Motor neuron (in vitro differentiated cells): ENCODE data around the gene FMO3. TPM values are rescaled to one million over a fixed set of nuclear protein-coding genes. Genes with fewer than 3 reads are reported as not detected.
A peak's percentile ranks its signal among the peaks of the same experiment; 100 is the strongest.

ENCODE experiments used
- ATAC-seq, 8 experiments: fragments of 200-7000 bp; cut with Tn5 transposase; replicated peaks in 6 of 8; 2 replicates each; pipeline ENCODE4 v1.8.0; 2021; ENCODE audit warnings: mild to moderate bottlenecking in 8 of 8, moderate library complexity in 8 of 8
- H3K27ac ChIP-seq, 2 donors: fragments of 250-450 bp; sonication (Bioruptor Pico); 2 replicates each; pipeline ENCODE4 v1.9.0; 2021; ENCODE audit warnings: antibody characterized with exemption in 2 of 2, mild to moderate bottlenecking in 2 of 2, moderate library complexity in 1 of 2
- H3K4me1 ChIP-seq, 2 donors: fragments of 250-450 bp; sonication (Bioruptor Pico); replicated peaks in 1 of 2; 2 replicates each; pipeline ENCODE4 v1.6.1; 2021; ENCODE audit warnings: antibody characterized with exemption in 2 of 2, mild to moderate bottlenecking in 2 of 2, moderate library complexity in 1 of 2
- H3K4me3 ChIP-seq, 5 donors: fragments of 250-450 bp; sonication (Bioruptor Pico); 2 replicates each; pipeline ENCODE4 v1.9.0; 2021; ENCODE audit warnings: antibody characterized with exemption in 5 of 5, mild to moderate bottlenecking in 5 of 5, moderate library complexity in 4 of 5
- WGBS, 10 experiments: fragments of 450-650 bp; shearing (Covaris generic); methylation state at CpG; one replicate each; pipeline ENCODE4 v1.0.0; 2022; 5-methylcytosine and 5-hydroxymethylcytosine counted together
- in situ Hi-C, 9 experiments: fragments of 400-800 bp; cut with MboI; loops; one replicate each; pipeline ENCODE4 v1.15.0; 2021; ENCODE audit warnings: low sequenced_read_pairs in 9 of 9, low pct_unique_long_range_greater_than_20kb in 2 of 9; ENCODE audit not compliant: unreplicated experiment in 9 of 9
- total RNA-seq, 8 experiments: library from RNA; unstranded; fragments of 300-600 nt; gene quantifications; 2 replicates each; pipeline versions ENCODE4 v1.2.3 to v1.2.4, GENCODE V29; 2022

Gene FMO3
- total RNA-seq, 8 experiments from 2014 or later = 0.25 to 2.2 (median 0.40) TPM; not detected in 2

DNA sequence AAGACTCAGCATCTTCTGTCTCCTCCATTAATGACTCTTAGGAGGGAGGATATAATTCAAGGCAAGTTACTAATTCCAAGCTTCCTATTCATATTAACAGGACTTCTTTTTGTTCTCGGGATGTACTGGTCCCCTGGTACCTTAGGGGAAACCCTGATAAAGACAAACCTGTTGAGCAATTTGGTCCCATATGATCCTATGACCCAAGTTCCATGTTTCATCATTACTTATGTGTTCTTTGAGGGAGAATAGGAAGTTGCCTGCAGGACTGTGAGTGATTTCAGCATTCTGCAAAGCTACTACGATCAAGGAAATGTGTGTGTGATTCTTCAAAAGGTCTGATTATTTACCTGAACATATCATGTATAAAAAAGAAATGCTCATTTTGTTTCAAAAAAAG lies 5.8 kb upstream of the FMO3 start:
- 75 to 100% (median 90%) methylated on average over 1 to 2 of the region's 2 CpGs; no CpG with 5 or more reads in 1 of the 10 experiments for WGBS, 10 experiments
- Histone ChIP-seq H3K27ac (no peak overlapping the region), H3K4me3 (no peak overlapping the region), H3K4me1 (no peaks in the 10 kb centered on the region)
- ATAC-seq = no peak
- in situ Hi-C loops = loop anchor here in 3 of 9 experiments (5.0 to 25.0 kb wide), 3 partner anchors 102 to 373 kb away; partner anchors contain the start of genes FMO1 (in 1 of the 3) and FMO2 (in 1 of the 3)

DNA sequence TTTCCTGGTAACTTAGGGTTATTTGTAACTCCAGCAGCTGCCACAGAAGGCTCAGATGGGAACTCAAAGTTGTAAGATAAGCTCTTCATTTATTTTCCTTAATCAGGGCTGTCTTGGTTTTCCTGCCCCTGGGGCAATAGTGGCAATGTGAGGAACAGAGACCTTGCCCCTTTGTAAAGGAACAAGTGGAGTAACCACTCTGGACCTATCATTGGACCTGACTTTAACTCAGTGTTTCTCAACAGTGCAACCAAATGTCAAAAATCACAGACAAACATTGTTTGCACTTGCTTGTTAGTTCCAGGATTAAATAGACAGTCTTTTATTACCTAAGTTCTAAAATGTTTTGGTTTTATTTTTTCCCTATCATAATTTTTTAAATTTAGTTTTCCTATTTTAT lies 2.8 kb upstream of the FMO3 start:
- Histone ChIP-seq H3K27ac (no peak overlapping the region), H3K4me1 (no peaks in the 10 kb centered on the region), H3K4me3 (no peak overlapping the region)
- no peak for ATAC-seq
- in situ Hi-C loops = loop anchor here in 2 of 9 experiments (25.0 kb wide), 2 partner anchors 149 to 376 kb away; partner anchors contain the start of gene FMO1 (in 1 of the 2)

- WGBS, 10 experiments = 83 to 100% (median 100%) methylated on average over 1 of the region's 1 CpG; no CpG with 5 or more reads in 3 of the 10 experiments
- in situ Hi-C loops = no loop called here
- no peak for ATAC-seq
- H3K4me3 ChIP-seq = no peak overlapping the region
- no peak overlapping the region for H3K27ac ChIP-seq
- no peaks in the 10 kb centered on the region for H3K4me1 ChIP-seq
These were observed 13.2 kb downstream of the FMO3 start for GRCh38 chr1:171103862-171104261.

GRCh38 chr1:171107262-171107940 lies 16.7 kb downstream of the FMO3 start:
- H3K4me1 ChIP-seq = no peaks in the 10 kb centered on the region
- no peak overlapping the region for H3K27ac ChIP-seq
- in situ Hi-C loops = no loop called here
- H3K4me3 ChIP-seq = no peak overlapping the region
- ATAC-seq = peak in 1 of 8 experiments; percentile 43
- 20 to 100% (median 70%) methylated on average over 1 to 3 of the region's 3 CpGs for WGBS, 10 experiments

- Histone ChIP-seq H3K27ac (no peak overlapping the region), H3K4me1 (no peaks in the 10 kb centered on the region), H3K4me3 (no peak overlapping the region)
- no peak for ATAC-seq
- in situ Hi-C loops = no loop called here
- 60 to 96% (median 79%) methylated on average over 1 to 8 of the region's 8 CpGs for WGBS, 10 experiments
These were observed 17.3 kb downstream of the FMO3 start for GRCh38 chr1:171107969-171108368.

GRCh38 chr1:171109966-171110365 lies 19.3 kb downstream of the FMO3 start:
- no peak overlapping the region for H3K27ac ChIP-seq
- 47 to 96% (median 84%) methylated on average over 2 to 7 of the region's 7 CpGs for WGBS, 10 experiments
- no peak overlapping the region for H3K4me3 ChIP-seq
- H3K4me1 ChIP-seq = no peaks in the 10 kb centered on the region
- in situ Hi-C loops = no loop called here
- no peak for ATAC-seq

GRCh38 chr1:171110621-171111326 lies 20.1 kb downstream of the FMO3 start:
- WGBS, 10 experiments = 4 to 100% (median 81%) methylated on average over 1 to 7 of the region's 7 CpGs
- Histone ChIP-seq H3K27ac (no peak overlapping the region), H3K4me3 (no peak overlapping the region), H3K4me1 (no peaks in the 10 kb centered on the region)
- ATAC-seq = peak in 1 of 8 experiments; percentile 72
- in situ Hi-C loops = no loop called here

- Histone ChIP-seq H3K27ac (no peak overlapping the region), H3K4me3 (no peak overlapping the region), H3K4me1 (no peaks in the 10 kb centered on the region)
- in situ Hi-C loops = no loop called here
- ATAC-seq = peak in 2 of 8 experiments; percentile 81
- 0 to 60% (median 52%) methylated on average over 1 to 3 of the region's 3 CpGs for WGBS, 10 experiments
These were observed 21.4 kb downstream of the FMO3 start for GRCh38 chr1:171112119-171112518.

GRCh38 chr1:171113382-171113781 lies 22.7 kb downstream of the FMO3 start:
- ATAC-seq = peak in 1 of 8 experiments; percentile 30

DNA sequence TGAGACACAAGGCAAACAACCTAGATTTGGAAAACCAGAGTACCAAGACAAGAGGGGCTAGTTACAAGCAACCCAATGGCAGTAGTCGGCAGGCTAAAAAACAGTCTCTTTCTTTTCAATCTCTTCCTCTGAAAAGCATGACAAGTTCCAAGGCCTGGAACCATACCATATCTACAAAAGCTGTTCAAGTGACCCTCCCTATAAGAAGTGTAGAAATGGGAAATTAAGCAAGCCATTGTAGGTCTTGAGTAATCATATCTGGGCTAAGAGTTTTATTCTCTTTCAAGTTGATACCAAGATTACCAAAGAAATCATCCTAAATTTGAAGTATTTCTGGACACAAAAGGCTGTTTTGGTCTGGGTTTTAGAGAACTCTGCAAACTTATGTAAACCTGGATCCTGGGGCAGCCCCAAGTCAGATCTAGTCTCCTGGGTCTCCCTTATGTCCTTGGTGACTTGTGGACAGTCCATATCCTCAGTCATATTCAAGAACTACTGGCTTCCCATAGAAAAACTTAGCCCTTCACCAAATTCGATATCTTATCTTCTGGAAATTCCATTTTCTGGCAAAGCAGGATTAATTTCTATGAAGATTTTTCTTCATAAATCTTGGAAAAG lies 24.7 kb downstream of the FMO3 start:
- Histone ChIP-seq H3K4me3 (no peak overlapping the region), H3K4me1 (no peaks in the 10 kb centered on the region), H3K27ac (no peak overlapping the region)
- 11 to 79% (median 65%) methylated on average over 1 to 2 of the region's 2 CpGs for WGBS, 10 experiments
- in situ Hi-C loops = no loop called here
- no peak for ATAC-seq

More at GRCh38 chr1:171113382-171113781, 22.7 kb downstream of the FMO3 start:
- H3K4me3 ChIP-seq = no peak overlapping the region
- in situ Hi-C loops = no loop called here
- no peak overlapping the region for H3K27ac ChIP-seq
- 8 to 94% (median 73%) methylated on average over 2 to 3 of the region's 3 CpGs for WGBS, 10 experiments
- H3K4me1 ChIP-seq = no peaks in the 10 kb centered on the region

GRCh38 chr1:171116676-171117075 lies 26.0 kb downstream of the FMO3 start:
- no peak for ATAC-seq

GRCh38 chr1:171117085-171117484 lies 26.4 kb downstream of the FMO3 start:
- no peak overlapping the region for H3K4me3 ChIP-seq
- H3K4me1 ChIP-seq = no peaks in the 10 kb centered on the region
- H3K27ac ChIP-seq = no peak overlapping the region
- in situ Hi-C loops = no loop called here
- 56 to 100% (median 86%) methylated on average over 1 to 6 of the region's 6 CpGs; no CpG with 5 or more reads in 1 of the 10 experiments for whole genome bisulfite sequencing, 10 experiments
- ATAC-seq = no peak

More at GRCh38 chr1:171116676-171117075, 26.0 kb downstream of the FMO3 start:
- 43 to 100% (median 100%) methylated on average over 1 of the region's 1 CpG; no CpG with 5 or more reads in 4 of the 10 experiments for WGBS, 10 experiments
- Histone ChIP-seq H3K4me3 (no peak overlapping the region), H3K4me1 (no peaks in the 10 kb centered on the region), H3K27ac (no peak overlapping the region)
- in situ Hi-C loops = no loop called here

DNA sequence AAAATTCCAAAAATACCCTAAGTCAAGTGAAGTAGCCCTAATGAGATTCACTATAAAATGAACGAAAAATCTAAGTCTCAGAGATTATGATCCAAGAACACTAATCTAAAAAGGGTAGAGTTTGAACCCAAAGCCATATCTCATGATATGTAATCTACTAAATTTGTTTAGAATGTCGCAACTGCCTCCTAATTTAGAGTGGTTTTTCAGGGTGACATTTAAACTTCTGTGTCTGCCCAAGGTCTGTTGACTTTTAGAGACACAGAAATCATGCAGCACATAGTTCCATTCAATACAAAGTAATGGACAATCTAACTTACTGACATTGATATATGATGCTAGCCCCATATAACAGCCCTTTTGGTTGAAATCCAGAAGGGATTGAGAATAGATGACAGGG lies 28.9 kb downstream of the FMO3 start:
- ATAC-seq = no peak
- Histone ChIP-seq H3K27ac (no peak overlapping the region), H3K4me3 (no peak overlapping the region), H3K4me1 (no peaks in the 10 kb centered on the region)
- in situ Hi-C loops = no loop called here
- 8 to 83% (median 81%) methylated on average over 1 to 2 of the region's 2 CpGs; no CpG with 5 or more reads in 2 of the 10 experiments for whole genome bisulfite sequencing, 10 experiments
